GM18526 (cell line): Measurements from ENCODE around the gene TXLNG.

Experiments
- POLR2A ChIP-seq: IDR thresholded peaks from 3 replicates; pipeline ENCODE4 v1.6.1; 2011; ENCODE audit not compliant: insufficient read length; ENCODE audit errors: extremely low read depth

Gene TXLNG

GRCh38 chrX:16882702-16883486 lies 96.6 kb downstream of the TXLNG start:
- TF ChIP-seq POLR2A, result no peak

- TF ChIP-seq POLR2A, result no peak
Measured at GRCh38 chrX:16883487-16883804, 97.2 kb downstream of the TXLNG start.

GRCh38 chrX:16885628-16886027 lies 99.4 kb downstream of the TXLNG start:
- no peak for TF ChIP-seq POLR2A

- TF ChIP-seq POLR2A, result no peak
Measured at GRCh38 chrX:16892504-16893362, 106.5 kb downstream of the TXLNG start.
